ENCODE results near the gene CDK5RAP3.
"Not testable (repeated sequence)": the region's sequence is repeated elsewhere in the genome, so short reads cannot be mapped to it uniquely, and the experiment has no call there.

The CDK5RAP3 gene

DNA sequence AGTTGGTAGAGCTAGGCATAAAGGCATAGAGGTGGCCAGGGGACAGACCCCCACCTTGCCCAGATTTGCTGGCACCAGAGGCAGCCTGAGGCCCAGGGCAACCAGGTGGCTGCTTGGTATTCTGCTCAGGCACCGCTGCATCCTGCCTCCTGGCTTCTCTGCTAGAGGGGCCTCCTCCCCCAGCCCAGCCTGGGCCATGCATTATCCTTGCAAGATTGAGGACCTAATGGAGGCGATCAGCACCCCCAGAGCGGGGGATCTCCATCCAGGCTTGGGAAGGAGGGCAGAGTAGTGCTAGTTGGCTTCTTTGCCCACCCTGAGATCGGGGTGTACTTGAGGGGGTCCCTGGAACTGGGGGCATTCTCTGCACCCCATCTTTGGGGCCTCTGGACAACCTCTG, 23.8 kb downstream of the CDK5RAP3 start:
- FAIRE-seq (no peak), DNase-seq (ENCODE audit: extremely low spot score, insufficient read length, low read depth) (no peak)

DNA sequence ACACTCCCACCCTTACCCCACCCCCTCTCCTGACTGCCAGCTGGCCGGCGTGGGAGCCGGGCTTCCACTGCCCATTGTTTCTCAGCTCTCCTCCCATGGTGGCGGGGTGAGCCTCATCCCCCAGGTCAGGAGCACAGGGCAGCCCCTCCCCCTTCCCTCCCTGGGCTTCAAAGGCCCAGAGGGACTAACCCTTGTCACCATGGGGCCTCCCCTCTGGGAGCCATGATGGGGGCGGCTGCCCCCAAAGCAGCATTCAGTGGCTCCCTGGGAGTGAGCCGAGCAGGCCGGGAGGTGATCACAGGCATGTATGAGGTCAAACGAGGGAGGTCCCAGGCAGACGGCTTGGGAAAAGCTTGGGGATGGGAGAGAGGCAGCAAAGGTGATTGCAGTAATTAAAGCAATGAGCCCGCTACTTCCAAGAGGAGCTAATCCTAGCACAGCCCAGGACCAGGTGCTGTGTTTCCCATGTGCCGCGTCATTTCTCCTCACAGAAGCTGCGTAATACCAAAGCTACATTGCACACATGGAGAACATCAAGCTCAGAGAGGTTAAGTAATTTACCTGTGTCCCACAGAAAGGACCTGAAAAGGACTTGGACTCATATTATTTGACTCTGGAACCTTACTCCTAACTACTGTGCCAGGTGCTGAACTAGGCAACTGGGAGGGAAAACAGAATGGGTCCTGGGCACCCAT, 24.5 kb downstream of the CDK5RAP3 start:
- FAIRE-seq (no peak), DNase-seq (ENCODE audit: extremely low spot score, insufficient read length, low read depth) (no peak)

DNA sequence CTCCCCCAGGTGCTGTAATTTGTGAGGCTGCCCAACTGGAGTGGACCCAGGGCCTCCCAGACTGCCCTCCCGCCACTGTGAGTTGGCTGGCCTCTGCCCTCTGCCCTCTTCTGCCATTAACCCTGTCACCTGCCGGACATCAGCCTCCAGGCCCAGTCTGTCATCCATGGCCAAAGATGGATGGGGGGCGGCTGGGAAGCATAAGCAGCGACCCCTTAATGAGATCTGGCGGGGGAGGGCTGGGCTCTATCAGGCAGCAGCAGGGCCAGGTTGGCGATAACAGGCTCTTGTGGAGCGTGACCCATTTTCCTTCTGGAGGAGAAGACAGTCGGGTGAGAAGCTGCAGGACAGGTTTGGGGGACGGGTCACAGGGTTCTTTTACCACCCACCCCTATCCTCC, 25.3 kb downstream of the CDK5RAP3 start:
- DNase-seq (ENCODE audit: extremely low spot score, insufficient read length, low read depth) (no peak), FAIRE-seq (no peak)

DNA sequence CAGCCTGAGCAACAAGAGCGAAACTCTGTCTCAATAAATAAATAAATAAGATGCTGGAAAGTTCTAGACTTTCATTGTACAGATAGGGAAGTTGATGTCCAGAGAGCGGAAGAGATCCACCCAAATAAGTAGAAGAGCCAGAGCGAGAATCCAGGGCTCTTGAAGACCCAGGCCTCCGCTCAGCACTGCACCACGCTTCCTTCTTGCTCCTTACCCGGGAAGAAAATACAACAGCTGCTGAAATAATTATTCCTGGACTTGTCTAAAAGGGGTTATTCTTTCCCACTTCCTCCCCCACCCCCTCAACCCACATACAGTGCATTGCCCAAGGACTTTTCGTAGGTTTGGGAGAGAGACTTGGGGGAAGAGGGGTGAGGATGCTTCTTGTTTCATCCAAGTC, 26.7 kb downstream of the CDK5RAP3 start:
- FAIRE-seq (no peak), DNase-seq (ENCODE audit: extremely low spot score, insufficient read length, low read depth) (no peak)

DNA sequence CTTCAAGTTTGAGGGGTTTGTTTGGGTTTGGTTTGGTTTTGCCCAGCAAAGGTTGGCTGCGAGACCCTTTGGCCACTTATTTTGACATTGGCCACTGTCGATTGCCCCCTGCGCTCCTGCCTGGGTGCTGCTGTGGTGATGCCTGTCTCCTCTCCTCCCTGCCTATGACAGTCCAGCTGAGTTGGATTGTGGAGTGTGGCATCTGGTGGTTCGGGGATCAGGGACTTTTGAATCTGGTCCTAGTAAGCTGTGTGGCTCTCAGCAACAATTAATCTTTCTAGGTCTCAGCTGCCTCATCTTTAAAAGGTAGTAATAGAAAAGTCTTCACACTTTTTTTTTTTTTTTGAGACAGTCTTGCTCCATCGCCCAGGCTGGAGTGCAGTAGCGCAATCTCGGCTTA, 27.1 kb downstream of the CDK5RAP3 start:
- DNase-seq (ENCODE audit: extremely low spot score, insufficient read length, low read depth) (no peak), FAIRE-seq (no peak)

DNA sequence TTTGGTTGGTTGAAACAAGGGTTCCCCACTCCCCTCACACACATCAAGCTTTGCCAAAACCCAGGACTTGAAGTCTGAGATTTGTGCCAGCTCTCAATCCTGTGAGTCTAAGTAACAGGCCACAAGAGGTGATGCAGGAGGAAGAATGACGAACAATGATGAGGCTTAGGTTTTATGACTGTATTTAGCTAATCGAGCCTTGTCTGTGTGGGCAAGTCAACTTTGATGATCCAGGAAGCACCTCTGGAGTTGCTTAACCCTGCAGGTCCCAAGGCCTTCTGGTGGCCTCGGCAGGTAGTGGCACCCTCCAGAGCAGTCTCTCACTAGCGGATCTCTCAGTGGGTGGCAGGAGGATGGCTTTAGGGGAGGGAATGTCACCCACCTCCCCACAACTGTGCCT, 28.7 kb downstream of the CDK5RAP3 start:
- no peak for DNase-seq (ENCODE audit: extremely low spot score, insufficient read length, low read depth)
- FAIRE-seq: no peak

DNA sequence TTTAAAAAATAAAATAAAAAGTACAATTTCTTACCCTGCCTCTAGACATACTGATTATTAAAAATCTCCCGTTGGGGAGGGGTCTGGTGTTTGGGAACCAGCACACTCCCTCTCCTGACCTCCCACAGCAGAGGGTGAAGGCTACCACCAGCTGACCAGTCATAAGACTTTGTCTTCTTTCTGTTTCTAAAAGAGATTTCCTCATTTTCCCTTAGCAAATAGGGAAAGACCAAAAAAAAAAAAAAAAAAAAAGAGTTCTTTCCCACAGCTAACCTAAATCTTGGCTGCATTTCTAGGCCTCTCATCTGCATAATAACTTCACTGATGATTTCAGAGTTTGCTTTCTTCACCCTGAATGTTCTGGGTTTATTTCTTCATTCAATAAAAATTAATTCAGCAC, 30.3 kb downstream of the CDK5RAP3 start:
- FAIRE-seq (no peak), DNase-seq (ENCODE audit: extremely low spot score, insufficient read length, low read depth) (no peak)

DNA sequence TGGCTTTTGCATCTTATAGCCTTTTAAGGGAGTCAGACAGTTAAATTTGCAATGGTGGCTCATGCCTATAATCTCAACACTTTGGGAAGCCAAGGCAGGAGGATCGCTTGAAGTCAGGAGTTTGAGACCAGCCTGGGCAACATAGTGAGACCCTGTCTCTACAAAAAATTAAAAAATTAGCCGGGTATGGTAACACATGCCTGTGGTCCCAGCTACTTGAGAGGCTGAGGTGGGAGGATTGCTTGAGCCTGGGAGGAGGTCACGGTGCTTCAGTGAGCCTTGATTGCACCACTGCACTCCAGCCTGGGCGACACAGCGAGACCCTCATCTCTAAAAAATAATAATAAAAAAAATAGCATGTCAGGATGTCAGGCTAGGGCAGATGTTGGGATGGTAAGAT, 30.7 kb downstream of the CDK5RAP3 start:
- not testable (repeated sequence) for FAIRE-seq; DNase-seq (ENCODE audit: extremely low spot score, insufficient read length, low read depth)

DNA sequence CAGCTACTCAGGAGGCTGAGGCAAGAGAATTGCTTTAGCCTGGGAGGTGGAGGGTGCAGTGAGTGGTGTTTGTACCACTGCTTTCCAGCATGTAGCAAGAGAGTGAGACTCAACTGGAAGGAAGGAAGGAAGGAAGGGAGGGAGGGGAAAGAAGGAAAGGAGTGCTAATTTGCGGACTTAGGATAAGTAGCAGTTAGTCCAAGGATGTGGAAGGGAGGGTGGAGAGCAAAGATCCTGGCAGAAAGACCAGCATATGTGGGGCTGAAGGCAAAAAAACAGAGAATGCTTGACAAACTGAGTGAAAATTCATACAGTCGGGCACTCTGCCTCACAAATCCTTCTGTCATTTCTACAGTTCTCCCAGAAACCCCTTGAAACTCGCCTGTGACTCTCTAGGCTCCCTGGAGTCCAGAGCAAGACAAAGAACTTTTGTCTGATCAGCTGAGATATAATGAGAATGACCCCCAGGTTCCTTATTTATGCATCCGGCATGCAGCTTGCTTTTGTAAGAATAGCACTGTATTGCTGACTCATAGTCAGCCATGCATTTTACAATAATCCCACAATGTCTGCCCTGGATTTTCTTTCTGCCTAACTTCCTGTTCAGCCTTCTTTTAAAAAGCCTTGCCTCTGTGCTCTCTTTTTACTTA, 31.5 kb downstream of the CDK5RAP3 start:
- DNase-seq (ENCODE audit: extremely low spot score, insufficient read length, low read depth): no peak

DNA sequence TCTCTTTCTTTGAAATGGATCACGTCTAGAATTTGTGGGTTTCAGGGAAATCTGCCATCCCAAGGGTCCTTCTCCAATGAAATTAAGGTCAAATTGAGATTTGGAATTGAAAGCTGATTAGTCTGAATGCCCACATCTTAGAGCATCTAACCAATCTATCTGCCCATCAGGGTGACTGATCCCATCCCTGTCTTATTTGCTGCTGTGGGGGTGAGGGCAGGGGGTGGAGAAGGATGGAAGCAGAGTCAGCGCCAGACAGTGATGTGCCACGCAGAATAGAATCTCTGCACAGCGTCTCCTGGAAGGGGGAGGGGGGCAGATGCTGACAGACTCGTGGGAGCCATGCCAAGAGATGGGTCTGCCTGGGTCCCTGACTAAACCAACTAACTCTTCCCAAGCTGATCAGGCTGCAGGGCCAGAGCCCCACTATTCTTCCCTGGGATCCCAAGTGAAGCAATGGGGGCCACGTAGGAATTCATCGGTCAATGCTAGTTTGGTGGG, 32.1 kb downstream of the CDK5RAP3 start:
- FAIRE-seq: no peak

More for the DNA sequence above, 31.5 kb downstream of the CDK5RAP3 start:
- peak; percentile 64 for FAIRE-seq

DNA sequence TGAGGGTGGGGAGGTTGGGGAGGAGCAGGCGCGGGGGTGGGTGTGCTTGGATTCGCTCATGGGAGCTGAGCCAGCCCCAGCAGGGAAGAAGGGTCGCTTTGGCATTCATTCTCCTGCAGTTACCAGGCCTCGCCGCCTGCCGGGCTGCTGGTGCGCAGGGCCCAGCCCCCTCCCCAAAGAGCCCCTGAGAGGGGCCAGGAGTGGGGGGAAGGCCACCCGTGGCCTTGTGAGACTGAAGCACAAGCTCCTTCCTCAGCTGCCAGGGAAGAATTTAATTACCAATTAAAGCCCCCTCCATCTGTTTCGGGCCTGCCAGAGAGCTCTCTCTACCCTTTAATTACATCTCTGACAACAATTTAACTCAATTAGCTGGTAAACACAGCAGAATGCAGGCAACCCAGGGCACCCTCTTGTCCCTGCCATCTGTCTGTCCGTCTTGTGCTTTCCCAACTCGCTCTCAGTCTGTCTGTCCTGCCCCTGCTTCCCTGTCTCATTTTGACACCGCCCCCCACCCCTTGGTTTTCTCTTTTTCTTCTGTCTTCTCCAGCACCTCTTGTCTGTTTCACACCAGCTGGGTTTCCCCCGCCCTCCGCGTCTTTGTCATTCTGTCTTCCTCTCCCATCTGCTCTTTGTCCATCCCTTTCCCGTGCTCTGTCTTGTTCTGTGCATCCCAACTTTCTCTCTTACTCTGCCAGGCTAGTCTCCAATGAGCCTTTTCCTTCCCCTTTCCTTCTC, 32.7 kb downstream of the CDK5RAP3 start:
- FAIRE-seq (no peak), DNase-seq (ENCODE audit: extremely low spot score, insufficient read length, low read depth) (no peak)

More for the DNA sequence above, 32.1 kb downstream of the CDK5RAP3 start:
- no peak for DNase-seq (ENCODE audit: extremely low spot score, insufficient read length, low read depth)

DNA sequence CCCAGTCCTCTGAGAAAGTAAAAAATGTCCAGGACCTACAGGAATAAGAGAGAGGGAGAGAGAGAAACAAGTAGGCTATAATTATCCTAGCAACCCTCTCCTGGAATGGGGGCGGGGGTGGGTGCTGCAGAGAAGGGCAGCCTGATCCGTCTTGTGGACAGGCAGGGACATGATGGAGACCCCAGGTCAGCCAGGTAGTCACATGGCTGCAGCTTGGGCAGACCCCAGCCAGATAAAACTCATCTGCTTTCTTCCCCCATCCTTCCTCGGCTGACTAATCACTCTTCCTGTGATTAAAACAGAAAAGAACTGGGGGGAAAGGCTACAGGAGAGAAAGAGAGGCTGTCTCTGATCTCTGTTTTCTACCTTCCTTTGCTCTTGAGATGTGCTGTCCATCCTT, 34.1 kb downstream of the CDK5RAP3 start:
- DNase-seq (ENCODE audit: extremely low spot score, insufficient read length, low read depth) (no peak), FAIRE-seq (no peak)

DNA sequence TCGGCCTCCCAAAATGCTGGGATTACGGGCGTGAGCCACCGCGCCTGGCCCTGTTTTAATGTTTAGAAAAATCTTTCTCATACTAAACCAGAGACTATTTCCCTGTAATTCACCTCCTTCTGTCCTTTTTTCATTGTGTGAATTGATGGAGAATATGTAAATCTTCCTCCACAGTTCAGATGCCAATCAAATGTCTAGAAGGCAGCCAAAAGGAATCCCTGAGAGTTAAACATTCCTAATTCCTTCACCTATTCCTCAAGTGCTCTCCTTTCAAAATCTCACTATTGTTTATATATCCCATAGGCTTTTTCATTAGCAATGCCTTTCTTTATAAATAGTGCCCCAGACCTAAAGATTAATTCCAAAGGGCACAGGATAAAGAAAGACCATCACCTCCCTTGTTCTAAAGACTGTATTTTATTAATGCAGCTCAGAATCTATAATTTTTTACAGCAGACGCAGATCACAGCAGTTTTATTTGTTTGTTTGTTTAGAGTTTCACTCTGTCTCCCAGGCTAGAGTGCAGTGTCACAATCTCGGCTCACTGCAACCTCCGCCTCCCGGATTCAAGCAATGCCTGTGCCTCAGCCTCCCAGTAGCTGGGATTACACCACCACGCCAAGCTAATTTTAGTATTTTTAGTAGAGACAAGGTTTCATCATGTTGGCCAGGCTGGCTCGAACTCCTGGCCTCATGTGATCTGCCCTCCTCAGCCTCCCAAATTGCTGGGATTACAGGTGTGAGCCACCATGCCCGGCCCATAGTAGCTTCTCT, 36.2 kb downstream of the CDK5RAP3 start:
- FAIRE-seq (no peak), DNase-seq (ENCODE audit: extremely low spot score, insufficient read length, low read depth) (no peak)

DNA sequence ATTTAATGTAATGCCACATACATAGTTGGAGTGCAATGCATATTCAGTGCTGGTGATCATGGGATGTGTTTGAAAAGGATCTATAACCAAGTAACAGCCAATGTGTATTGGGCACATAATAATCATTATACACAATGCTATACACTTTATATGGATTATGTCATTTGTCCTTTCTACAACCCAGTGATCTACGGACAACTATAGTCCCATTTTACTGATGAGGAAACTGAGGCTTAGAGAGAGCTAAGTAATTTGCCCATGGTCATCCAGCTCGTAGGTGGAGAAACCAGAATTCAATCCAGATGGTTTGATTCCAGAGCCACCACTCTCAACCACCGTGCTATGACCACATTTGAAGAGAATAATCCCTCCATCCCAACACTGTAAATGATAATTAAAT, 39.3 kb downstream of the CDK5RAP3 start:
- FAIRE-seq: no peak
- DNase-seq (ENCODE audit: extremely low spot score, insufficient read length, low read depth): no peak

DNA sequence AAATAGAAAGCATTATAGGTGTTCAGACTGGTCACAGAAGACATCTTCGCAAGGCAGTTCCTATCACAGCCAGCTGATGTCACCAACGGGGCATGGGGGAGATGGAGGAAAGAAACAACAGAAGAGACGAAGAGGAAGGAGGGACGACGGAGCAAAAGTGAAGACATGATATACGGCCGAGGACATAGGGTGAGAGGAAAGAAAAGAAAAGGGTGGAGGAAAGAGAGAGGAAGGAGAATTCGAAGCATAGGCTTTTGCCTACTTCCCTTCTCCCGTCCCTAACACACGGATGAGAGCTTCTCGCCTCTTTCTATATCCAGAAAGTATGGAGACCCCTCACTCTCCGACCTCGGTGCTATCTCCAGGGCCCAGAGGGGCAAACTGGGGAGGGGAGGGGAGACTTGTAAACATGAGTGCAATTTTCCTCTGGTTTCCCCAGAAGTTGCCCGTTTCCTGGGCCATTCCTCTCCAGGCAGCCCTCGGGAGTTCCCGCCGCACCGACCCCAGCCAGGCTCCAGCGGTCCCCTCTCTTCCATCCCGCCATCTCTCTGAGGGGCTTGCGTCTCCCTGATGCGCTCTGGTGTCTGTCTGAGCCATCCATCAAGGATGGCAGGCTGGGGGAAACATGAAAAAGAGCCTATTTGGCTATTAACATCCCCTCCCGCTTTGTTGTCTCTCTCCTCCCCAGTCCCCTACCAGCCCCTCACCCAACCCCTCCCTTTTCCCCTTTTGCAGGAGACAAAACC, 40.7 kb downstream of the CDK5RAP3 start:
- FAIRE-seq: peak; percentile 70
- no peak for DNase-seq (ENCODE audit: extremely low spot score, insufficient read length, low read depth)

DNA sequence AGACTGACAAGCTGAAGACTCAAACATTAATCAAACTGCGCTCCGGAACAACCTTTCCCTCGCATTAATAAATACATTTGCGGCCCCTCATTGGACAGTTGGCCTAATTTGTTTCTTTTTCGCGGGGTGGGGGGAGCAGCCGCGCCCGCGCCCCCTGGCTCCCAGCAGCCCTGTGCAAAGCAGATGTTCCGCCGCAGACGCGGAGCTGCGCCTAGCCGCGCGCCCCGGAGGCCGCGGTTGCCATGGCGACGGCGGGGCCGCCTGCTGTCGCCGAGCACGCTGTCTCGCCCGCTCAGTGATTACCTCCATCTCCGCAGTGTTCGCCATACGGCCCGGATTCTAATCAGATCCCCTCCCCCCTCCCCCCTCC, 41.2 kb downstream of the CDK5RAP3 start:
- FAIRE-seq: peak; percentile 59
- peak; percentile 71 for DNase-seq (ENCODE audit: extremely low spot score, insufficient read length, low read depth)

DNA sequence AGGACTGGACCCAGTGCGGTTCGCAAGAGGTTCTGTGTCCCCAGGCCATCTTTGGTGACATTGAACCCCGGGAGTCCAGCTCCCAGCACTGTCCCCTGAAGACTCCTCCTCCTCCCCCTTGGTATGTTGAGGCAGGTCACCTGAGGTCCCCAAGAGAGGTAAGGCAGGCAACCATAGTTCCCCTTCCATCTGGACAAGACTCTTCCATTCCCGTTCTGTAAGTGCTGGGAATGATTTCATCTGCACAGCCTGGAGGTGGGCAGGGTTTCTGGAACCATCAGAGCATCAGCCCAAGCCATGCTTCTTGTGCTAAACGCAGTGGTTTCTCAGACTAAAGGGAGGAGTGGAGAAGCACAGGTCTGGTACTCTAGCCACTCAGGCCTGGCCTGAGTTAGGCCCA, 41.7 kb downstream of the CDK5RAP3 start:
- no peak for DNase-seq (ENCODE audit: extremely low spot score, insufficient read length, low read depth)
- no peak for FAIRE-seq

DNA sequence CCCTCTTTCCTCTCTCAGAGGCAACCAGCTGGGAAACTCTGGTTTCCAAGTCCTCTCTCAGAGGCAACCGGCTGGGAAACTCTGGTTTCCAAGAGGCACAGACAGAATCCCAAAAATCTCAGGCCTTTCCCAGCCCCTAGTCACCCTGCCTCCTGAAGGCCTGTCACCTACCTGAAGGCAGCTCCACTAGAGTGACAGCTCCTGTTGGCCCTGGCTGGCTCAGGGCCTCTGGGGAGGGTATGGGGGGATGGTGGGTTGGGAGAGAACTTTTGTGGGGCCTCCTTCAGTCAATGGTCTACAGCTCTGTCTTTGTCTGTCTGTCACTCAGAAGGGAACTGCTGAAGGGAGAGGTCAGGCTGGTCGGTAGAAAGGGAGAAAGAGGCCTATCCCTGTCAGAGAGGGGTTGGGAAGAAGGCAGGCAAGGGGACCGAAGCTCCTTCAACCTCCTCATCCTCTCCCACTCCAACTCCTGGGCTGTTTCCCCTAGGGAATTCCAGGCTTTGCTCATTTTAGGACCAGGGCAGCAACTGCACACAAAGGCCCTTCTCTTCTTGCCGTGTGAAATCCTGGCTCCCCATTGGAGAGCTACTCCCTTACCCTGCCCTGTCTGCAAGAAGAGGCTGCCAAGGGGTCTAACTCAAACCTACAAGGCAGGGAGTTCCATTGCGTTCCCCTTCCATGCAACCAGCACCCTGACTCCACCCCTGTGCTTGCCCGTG, 43.1 kb downstream of the CDK5RAP3 start:
- FAIRE-seq: no peak

DNA sequence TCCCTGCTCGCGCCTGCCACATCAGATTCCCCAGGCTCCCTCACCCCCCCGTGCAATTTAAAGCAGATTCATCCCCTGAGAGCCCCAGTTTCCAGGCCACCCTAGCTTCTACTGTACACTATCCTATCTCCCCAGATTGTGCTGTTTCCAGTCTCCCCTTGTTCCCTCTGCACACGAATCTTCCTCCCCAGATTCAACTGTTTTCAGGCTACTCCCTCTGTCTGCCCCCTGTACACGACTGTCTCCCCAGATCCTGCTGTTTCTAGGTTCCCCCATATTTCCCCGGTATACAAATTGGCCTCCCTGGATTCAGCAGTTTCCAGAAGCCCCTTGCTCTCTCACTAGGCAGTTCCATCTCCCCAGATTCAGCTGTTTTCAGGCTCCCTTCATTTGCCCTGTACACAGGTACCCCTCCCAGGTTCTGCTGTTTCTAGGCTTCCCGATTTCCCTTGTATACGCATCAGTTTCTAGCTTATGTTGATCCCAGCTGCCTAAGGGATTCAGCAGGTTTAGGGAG, 43.7 kb downstream of the CDK5RAP3 start:
- no peak for FAIRE-seq

More for the DNA sequence above, 43.1 kb downstream of the CDK5RAP3 start:
- no peak for DNase-seq (ENCODE audit: extremely low spot score, insufficient read length, low read depth)

More for the DNA sequence above, 43.7 kb downstream of the CDK5RAP3 start:
- DNase-seq (ENCODE audit: extremely low spot score, insufficient read length, low read depth): no peak

Data from GM18507 (cell line).